ENCODE results near the gene ZNF652.

The ZNF652 gene

GRCh38 chr17:49255125-49255524 is 106.9 kb downstream of the ZNF652 start:
- Histone ChIP-seq H2AFZ (ENCODE audit: low read length) (no peak overlapping the region), H3K79me2 (ENCODE audit: insufficient read depth, low read length) (no peaks in the 10 kb centered on the region), H3F3A (ENCODE audit: insufficient read depth, low read length) (no peaks in the 10 kb centered on the region), H3K9ac (ENCODE audit: low read length) (no peak overlapping the region), H3K36me3 (ENCODE audit: insufficient read depth, low read length) (no peaks in the 10 kb centered on the region), H3K9me3 (ENCODE audit: low read length) (no peaks in the 10 kb centered on the region), H3K9me2 (ENCODE audit: low read depth, low read length) (no peaks in the 10 kb centered on the region), H4K20me1 (ENCODE audit: insufficient read depth, low read length) (no peaks in the 10 kb centered on the region), H3K27ac (ENCODE audit: low read depth, low read length, poor library complexity, severe bottlenecking) (no peak overlapping the region), H3K4me2 (ENCODE audit: low read length) (no peak overlapping the region), H3K4me1 (ENCODE audit: insufficient read depth, low read length, severe bottlenecking) (peaks cover 4% of the 10 kb centered on the region), H3K27me3 (ENCODE audit: insufficient read depth, low read length) (0 out of 2 replicates have a peak, but pooled peaks cover 4% of the 10 kb centered on the region), H3K4me3 (ENCODE audit: low read depth, low read length, poor library complexity, severe bottlenecking) (no peak overlapping the region)
- TF ChIP-seq EZH2 (IDR thresholded peaks at IDR 0.05; ENCODE audit: borderline replicate concordance, low read length) (no peak), CTCF (IDR thresholded peaks at IDR 0.05; ENCODE audit: low read length) (no peak)

GRCh38 chr17:49254066-49254465 is 108.0 kb downstream of the ZNF652 start:
- Histone ChIP-seq H3K79me2 (ENCODE audit: insufficient read depth, low read length) (no peaks in the 10 kb centered on the region), H3K27ac (ENCODE audit: low read depth, low read length, poor library complexity, severe bottlenecking) (no peak overlapping the region), H3K27me3 (ENCODE audit: insufficient read depth, low read length) (0 out of 2 replicates have a peak, but pooled peaks cover 4% of the 10 kb centered on the region), H3F3A (ENCODE audit: insufficient read depth, low read length) (no peaks in the 10 kb centered on the region), H3K9me3 (ENCODE audit: low read length) (no peaks in the 10 kb centered on the region), H3K4me2 (ENCODE audit: low read length) (no peak overlapping the region), H3K4me1 (ENCODE audit: insufficient read depth, low read length, severe bottlenecking) (no peaks in the 10 kb centered on the region), H2AFZ (ENCODE audit: low read length) (no peak overlapping the region), H4K20me1 (ENCODE audit: insufficient read depth, low read length) (no peaks in the 10 kb centered on the region), H3K9me2 (ENCODE audit: low read depth, low read length) (no peaks in the 10 kb centered on the region), H3K9ac (ENCODE audit: low read length) (no peak overlapping the region), H3K4me3 (ENCODE audit: low read depth, low read length, poor library complexity, severe bottlenecking) (no peak overlapping the region), H3K36me3 (ENCODE audit: insufficient read depth, low read length) (no peaks in the 10 kb centered on the region)
- TF ChIP-seq EZH2 (IDR thresholded peaks at IDR 0.05; ENCODE audit: borderline replicate concordance, low read length) (no peak), CTCF (IDR thresholded peaks at IDR 0.05; ENCODE audit: low read length) (no peak)

GRCh38 chr17:49252148-49252695 is 109.8 kb downstream of the ZNF652 start:
- H3K4me3 ChIP-seq (ENCODE audit: low read depth, low read length, poor library complexity, severe bottlenecking), result no peak overlapping the region
- H3K4me1 ChIP-seq (ENCODE audit: insufficient read depth, low read length, severe bottlenecking), result no peaks in the 10 kb centered on the region
- H3K4me2 ChIP-seq (ENCODE audit: low read length), result no peak overlapping the region
- H4K20me1 ChIP-seq (ENCODE audit: insufficient read depth, low read length), result no peaks in the 10 kb centered on the region
- no peaks in the 10 kb centered on the region for H3F3A ChIP-seq (ENCODE audit: insufficient read depth, low read length)
- no peak overlapping the region for H3K9ac ChIP-seq (ENCODE audit: low read length)
- no peaks in the 10 kb centered on the region for H3K79me2 ChIP-seq (ENCODE audit: insufficient read depth, low read length)
- TF ChIP-seq CTCF (IDR thresholded peaks at IDR 0.05; ENCODE audit: low read length) (no peak), EZH2 (IDR thresholded peaks at IDR 0.05; ENCODE audit: borderline replicate concordance, low read length) (no peak)
- H3K27me3 ChIP-seq (ENCODE audit: insufficient read depth, low read length), result 0 out of 2 replicates have a peak, but pooled peaks cover 4% of the 10 kb centered on the region
- H3K27ac ChIP-seq (ENCODE audit: low read depth, low read length, poor library complexity, severe bottlenecking), result no peak overlapping the region
- no peaks in the 10 kb centered on the region for H3K9me2 ChIP-seq (ENCODE audit: low read depth, low read length)
- no peaks in the 10 kb centered on the region for H3K9me3 ChIP-seq (ENCODE audit: low read length)
- no peaks in the 10 kb centered on the region for H3K36me3 ChIP-seq (ENCODE audit: insufficient read depth, low read length)
- H2AFZ ChIP-seq (ENCODE audit: low read length), result no peak overlapping the region

Data from OCI-LY1 (cell line).